H1 (cell line): Measurements from ENCODE around the gene TUBGCP2. TPM values are rescaled to one million over a fixed set of nuclear protein-coding genes. Genes with fewer than 3 reads are reported as not detected.

Experiments used
- NRF1 ChIP-seq: IDR thresholded peaks from 2 replicates; pipeline ENCODE4 v1.6.1; 2011; ENCODE audit warnings: mild to moderate bottlenecking, low read depth, low read length, improper control_type of control experiment
- POLR2AphosphoS5 ChIP-seq: IDR thresholded peaks from 2 replicates; pipeline ENCODE4 v1.6.1; 2011; ENCODE audit warnings: low read depth, low read length
- SAP30 ChIP-seq: fragments of 300-600 bp; sonication (generic); IDR thresholded peaks from 2 replicates; pipeline ENCODE4 v1.7.1; 2012; ENCODE audit warnings: low read length, moderate library complexity, mild to moderate bottlenecking, inconsistent platforms; ENCODE audit not compliant: insufficient read depth, insufficient replicate concordance
- SIX5 ChIP-seq: IDR thresholded peaks from 2 replicates; pipeline ENCODE4 v1.6.1; 2011; ENCODE audit warnings: mild to moderate bottlenecking, low read depth, low read length
- polyA plus RNA-seq, 7 experiments: library from polyadenylated mRNA; depleted of rRNA in 3 of 7; stranded (reverse) in 5 of 7; unstranded in 2 of 7; fragments of >200 nt in 5 of 7; fragments of 200-250 nt in 2 of 7; gene quantifications; 1 replicate in 5 of 7; 2 replicates in 1 of 7; 4 replicates in 1 of 7; pipeline versions ENCODE4 v1.2.1 to v1.2.3, GENCODE V29; 2011 to 2013; ENCODE audit warnings: missing spikeins in 2 of 7, mixed read lengths in 2 of 7
- total RNA-seq: library from RNA; stranded (reverse); fragmentation: NEBNext Ultra II Directional; extraction: Animal tissue kit (Norgen Biotek cat#: 25700); gene quantifications from 2 replicates; pipeline ENCODE4 v1.2.1, GENCODE V29; 2021
- TF ChIP-seq, protein P1 (sequence below), 3 experiments: IDR thresholded peaks; 1 replicate in 2 of 3; 2 replicates in 1 of 3; pipeline versions ENCODE4 v1.5.1 to v1.6.1; 2011; ENCODE audit warnings: low read length in 3 of 3, mild to moderate bottlenecking in 3 of 3, inconsistent platforms in 2 of 3, low read depth in 1 of 3, moderate library complexity in 1 of 3; ENCODE audit not compliant: insufficient read depth in 1 of 3; ENCODE audit errors: control extremely low read depth in 1 of 3
- TF ChIP-seq, protein P2 (sequence below): IDR thresholded peaks from 2 replicates; pipeline ENCODE4 v1.6.1; 2011; ENCODE audit warnings: low read depth, mild to moderate bottlenecking, low read length; ENCODE audit not compliant: insufficient read depth

TUBGCP2 gene
- total and polyA plus RNA-seq, 2 of the 8 experiments (the other 6 are each of a cell fraction or from before 2014, with no cell fraction given) = 34.9 to 51.9 TPM

DNA sequence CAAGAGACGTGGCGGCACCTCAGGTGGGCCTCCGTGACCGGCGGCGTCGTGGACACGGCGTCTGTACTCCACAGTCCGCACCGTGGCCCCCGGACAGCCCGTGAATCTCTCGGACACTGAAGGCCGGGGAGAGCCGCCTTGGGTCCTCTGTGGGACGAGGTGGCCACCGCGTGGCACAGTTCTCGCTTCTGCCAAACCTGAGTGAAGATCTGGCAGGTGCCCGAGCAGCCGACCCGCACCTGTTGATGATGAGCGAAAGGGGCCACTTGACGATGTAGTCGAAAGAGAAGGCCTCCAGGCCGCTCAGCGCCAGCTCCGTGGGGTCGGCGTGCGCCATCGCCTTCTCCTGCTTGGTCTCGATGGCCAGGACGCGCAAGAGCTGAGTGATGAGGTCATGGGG, 23.5 kb downstream of the TUBGCP2 start (continued):
- TF ChIP-seq, protein P1, sequence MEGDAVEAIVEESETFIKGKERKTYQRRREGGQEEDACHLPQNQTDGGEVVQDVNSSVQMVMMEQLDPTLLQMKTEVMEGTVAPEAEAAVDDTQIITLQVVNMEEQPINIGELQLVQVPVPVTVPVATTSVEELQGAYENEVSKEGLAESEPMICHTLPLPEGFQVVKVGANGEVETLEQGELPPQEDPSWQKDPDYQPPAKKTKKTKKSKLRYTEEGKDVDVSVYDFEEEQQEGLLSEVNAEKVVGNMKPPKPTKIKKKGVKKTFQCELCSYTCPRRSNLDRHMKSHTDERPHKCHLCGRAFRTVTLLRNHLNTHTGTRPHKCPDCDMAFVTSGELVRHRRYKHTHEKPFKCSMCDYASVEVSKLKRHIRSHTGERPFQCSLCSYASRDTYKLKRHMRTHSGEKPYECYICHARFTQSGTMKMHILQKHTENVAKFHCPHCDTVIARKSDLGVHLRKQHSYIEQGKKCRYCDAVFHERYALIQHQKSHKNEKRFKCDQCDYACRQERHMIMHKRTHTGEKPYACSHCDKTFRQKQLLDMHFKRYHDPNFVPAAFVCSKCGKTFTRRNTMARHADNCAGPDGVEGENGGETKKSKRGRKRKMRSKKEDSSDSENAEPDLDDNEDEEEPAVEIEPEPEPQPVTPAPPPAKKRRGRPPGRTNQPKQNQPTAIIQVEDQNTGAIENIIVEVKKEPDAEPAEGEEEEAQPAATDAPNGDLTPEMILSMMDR (IDR thresholded peaks at IDR 0.05; ENCODE audit: control extremely low read depth in 1 of 3, insufficient read depth in 1 of 3, low read depth in 1 of 3, low read length in 3 of 3) = no peak
- TF ChIP-seq SIX5 (no peak), POLR2AphosphoS5 (no peak), SAP30 (no peak), NRF1 (no peak)
- TF ChIP-seq, protein P2, sequence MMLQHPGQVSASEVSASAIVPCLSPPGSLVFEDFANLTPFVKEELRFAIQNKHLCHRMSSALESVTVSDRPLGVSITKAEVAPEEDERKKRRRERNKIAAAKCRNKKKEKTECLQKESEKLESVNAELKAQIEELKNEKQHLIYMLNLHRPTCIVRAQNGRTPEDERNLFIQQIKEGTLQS = no peak
